ENCODE measurements around the gene CYP4F12. TPM values are rescaled to one million over a fixed set of nuclear protein-coding genes. Genes with fewer than 3 reads are reported as not detected.

Gene CYP4F12
- total RNA-seq, 4 donors from 2014 or later, result 0.71 to 2.8 (median 1.3) TPM

- H3K4me1 ChIP-seq, result no peaks in the 10 kb centered on the region
- in situ Hi-C loops (cut with MboI; ENCODE audit: low sequenced_read_pairs in 4 of 4) (no loop called here), intact Hi-C loops (cut with DNase I; ENCODE audit: low total_unique reads) (no loop called here)
- peaks cover 0 to 3% (median 0%) of the 10 kb centered on the region in 3 donors for H3K9me3 ChIP-seq
- no peaks in the 10 kb centered on the region for H3K27me3 ChIP-seq
- H3K27ac ChIP-seq, result no peak overlapping the region
- DNase-seq (peak; percentile 40 to 60), ATAC-seq (no peak)
- TF ChIP-seq, protein P1, sequence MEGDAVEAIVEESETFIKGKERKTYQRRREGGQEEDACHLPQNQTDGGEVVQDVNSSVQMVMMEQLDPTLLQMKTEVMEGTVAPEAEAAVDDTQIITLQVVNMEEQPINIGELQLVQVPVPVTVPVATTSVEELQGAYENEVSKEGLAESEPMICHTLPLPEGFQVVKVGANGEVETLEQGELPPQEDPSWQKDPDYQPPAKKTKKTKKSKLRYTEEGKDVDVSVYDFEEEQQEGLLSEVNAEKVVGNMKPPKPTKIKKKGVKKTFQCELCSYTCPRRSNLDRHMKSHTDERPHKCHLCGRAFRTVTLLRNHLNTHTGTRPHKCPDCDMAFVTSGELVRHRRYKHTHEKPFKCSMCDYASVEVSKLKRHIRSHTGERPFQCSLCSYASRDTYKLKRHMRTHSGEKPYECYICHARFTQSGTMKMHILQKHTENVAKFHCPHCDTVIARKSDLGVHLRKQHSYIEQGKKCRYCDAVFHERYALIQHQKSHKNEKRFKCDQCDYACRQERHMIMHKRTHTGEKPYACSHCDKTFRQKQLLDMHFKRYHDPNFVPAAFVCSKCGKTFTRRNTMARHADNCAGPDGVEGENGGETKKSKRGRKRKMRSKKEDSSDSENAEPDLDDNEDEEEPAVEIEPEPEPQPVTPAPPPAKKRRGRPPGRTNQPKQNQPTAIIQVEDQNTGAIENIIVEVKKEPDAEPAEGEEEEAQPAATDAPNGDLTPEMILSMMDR (IDR thresholded peaks at IDR 0.05 in 4 of 5, conservative IDR thresholded peaks at IDR 0.05 in 1 of 5), result no peak
- TF ChIP-seq POLR2A (IDR thresholded peaks at IDR 0.05), result no peak
- no peak overlapping the region for H3K4me3 ChIP-seq
- H3K36me3 ChIP-seq, result no peaks in the 10 kb centered on the region
Observed at GRCh38 chr19:15702534-15702930, 29.6 kb downstream of the CYP4F12 start.

GRCh38 chr19:15714638-15715037, 41.8 kb downstream of the CYP4F12 start:
- Histone ChIP-seq H3K27ac (no peak overlapping the region), H3K36me3 (no peaks in the 10 kb centered on the region), H3K4me1 (no peaks in the 10 kb centered on the region), H3K27me3 (no peaks in the 10 kb centered on the region), H3K9me3 (no peaks in the 10 kb centered on the region), H3K4me3 (no peak overlapping the region)
- TF ChIP-seq POLR2A (IDR thresholded peaks at IDR 0.05), result no peak
- TF ChIP-seq, protein P1 (IDR thresholded peaks at IDR 0.05 in 4 of 5, conservative IDR thresholded peaks at IDR 0.05 in 1 of 5), result no peak
- DNase-seq (no peak), ATAC-seq (no peak)
- in situ Hi-C loops (cut with MboI; ENCODE audit: low sequenced_read_pairs in 4 of 4) (no loop called here), intact Hi-C loops (cut with DNase I; ENCODE audit: low total_unique reads) (no loop called here)

DNA sequence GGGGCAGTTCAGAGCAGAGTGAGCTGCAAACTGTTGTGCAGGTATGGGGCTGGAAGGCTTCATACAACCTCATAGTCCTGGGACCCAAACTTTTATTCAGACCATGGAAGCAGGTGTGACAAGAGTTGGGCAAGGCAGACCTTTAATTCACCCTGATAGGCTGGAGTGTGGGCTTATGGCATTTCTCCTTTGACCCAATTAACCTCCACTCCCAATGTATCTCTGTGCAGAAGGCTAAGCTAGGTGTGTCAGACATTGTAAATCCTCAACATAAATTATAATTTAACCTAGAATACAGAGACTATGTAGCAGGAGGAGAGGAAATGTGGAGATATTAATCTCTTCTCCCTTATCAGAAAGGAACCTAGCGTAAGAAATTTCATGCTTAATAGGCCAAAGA, 42.8 kb downstream of the CYP4F12 start:
- H3K4me3 ChIP-seq, result no peak overlapping the region
- no peaks in the 10 kb centered on the region for H3K27me3 ChIP-seq
- in situ Hi-C loops (cut with MboI; ENCODE audit: low sequenced_read_pairs in 4 of 4) (no loop called here), intact Hi-C loops (cut with DNase I; ENCODE audit: low total_unique reads) (no loop called here)
- H3K36me3 ChIP-seq, result no peaks in the 10 kb centered on the region
- TF ChIP-seq POLR2A (IDR thresholded peaks at IDR 0.05), result no peak
- TF ChIP-seq, protein P1 (IDR thresholded peaks at IDR 0.05 in 4 of 5, conservative IDR thresholded peaks at IDR 0.05 in 1 of 5), result no peak
- DNase-seq (no peak), ATAC-seq (no peak)
- H3K4me1 ChIP-seq, result no peaks in the 10 kb centered on the region
- H3K9me3 ChIP-seq, result no peaks in the 10 kb centered on the region
- H3K27ac ChIP-seq, result no peak overlapping the region

DNA sequence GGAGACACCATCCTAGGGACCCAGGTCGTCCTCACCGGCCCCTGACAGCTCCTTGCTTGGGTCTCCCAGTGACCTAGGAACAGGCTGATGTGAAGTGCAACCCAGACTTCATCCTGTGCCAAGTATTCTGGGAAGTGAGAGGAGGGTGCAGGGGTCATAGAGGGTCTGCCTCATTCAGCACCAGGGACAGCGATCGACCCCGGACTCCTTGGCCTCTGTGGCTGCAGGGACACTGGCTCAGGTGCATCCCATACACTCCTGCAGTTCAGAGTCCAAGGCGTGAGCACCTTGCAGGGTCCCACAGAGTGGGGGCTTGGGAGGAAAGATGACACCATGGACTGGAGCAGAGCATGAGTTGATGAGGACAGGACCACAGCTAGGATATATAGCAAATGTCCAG, 44.9 kb downstream of the CYP4F12 start:
- Histone ChIP-seq H3K9me3 (no peaks in the 10 kb centered on the region), H3K27ac (no peak overlapping the region), H3K36me3 (no peaks in the 10 kb centered on the region), H3K27me3 (no peaks in the 10 kb centered on the region), H3K4me1 (no peaks in the 10 kb centered on the region), H3K4me3 (no peak overlapping the region)
- intact Hi-C loops (cut with DNase I; ENCODE audit: low total_unique reads) (no loop called here), in situ Hi-C loops (cut with MboI; ENCODE audit: low sequenced_read_pairs in 4 of 4) (no loop called here)
- TF ChIP-seq POLR2A (IDR thresholded peaks at IDR 0.05), result no peak
- TF ChIP-seq, protein P1 (IDR thresholded peaks at IDR 0.05 in 4 of 5, conservative IDR thresholded peaks at IDR 0.05 in 1 of 5), result no peak
- DNase-seq (no peak), ATAC-seq (no peak)

DNA sequence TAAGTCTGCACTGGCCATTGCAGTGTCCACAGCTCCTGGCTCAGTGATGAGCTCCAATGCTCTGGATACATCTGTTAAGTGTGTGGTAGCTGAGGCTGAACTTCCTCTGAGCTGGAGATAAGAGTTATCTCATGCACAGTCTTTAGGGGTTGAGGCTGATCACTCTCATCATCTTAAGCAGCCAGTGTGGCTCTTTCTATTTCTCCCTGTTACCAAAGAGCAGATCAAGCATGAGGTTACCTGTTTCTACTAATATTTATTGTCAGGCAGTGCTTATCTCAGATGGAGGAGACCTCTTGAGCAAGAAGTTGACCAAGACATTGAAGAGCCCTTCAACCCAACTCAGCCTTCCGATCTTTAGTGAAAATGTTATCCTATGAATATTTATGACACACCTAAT, 48.4 kb downstream of the CYP4F12 start:
- no peak for ATAC-seq
- no peak overlapping the region for H3K4me3 ChIP-seq
- in situ Hi-C loops (cut with MboI; ENCODE audit: low sequenced_read_pairs in 4 of 4) (no loop called here), intact Hi-C loops (cut with DNase I; ENCODE audit: low total_unique reads) (no loop called here)
- H3K9me3 ChIP-seq, result no peaks in the 10 kb centered on the region
- no peak for DNase-seq
- H3K27me3 ChIP-seq, result no peaks in the 10 kb centered on the region
- no peaks in the 10 kb centered on the region for H3K4me1 ChIP-seq
- TF ChIP-seq POLR2A (IDR thresholded peaks at IDR 0.05), result no peak
- TF ChIP-seq, protein P1 (IDR thresholded peaks at IDR 0.05 in 4 of 5, conservative IDR thresholded peaks at IDR 0.05 in 1 of 5), result no peak
- H3K27ac ChIP-seq, result no peak overlapping the region
- no peaks in the 10 kb centered on the region for H3K36me3 ChIP-seq

Data from gastrocnemius medialis (tissue), 4 donors.